ENCODE results near the gene SMIM29. TPM values are rescaled to one million over a fixed set of nuclear protein-coding genes. Genes with fewer than 3 reads are reported as not detected.

The SMIM29 gene
- total and polyA plus RNA-seq, 10 of the 15 experiments (the other 5 are each of a cell fraction or from before 2014, with no cell fraction given), result 7.1 to 30.0 (median 16.2) TPM

GRCh38 chr6:34246563-34247391, 2.0 kb downstream of the SMIM29 start (continued):
- TF ChIP-seq RELB (IDR thresholded peaks at IDR 0.05; ENCODE audit: low read depth) (no peak), POU2F2 (IDR thresholded peaks at IDR 0.05; ENCODE audit: borderline replicate concordance, low read depth, low read length) (no peak; the same call in 2 of the 3 replicates), IRF3 (IDR thresholded peaks at IDR 0.05) (no peak), SUZ12 (IDR thresholded peaks at IDR 0.05; ENCODE audit: unreplicated experiment) (no peak), SMAD5 (IDR thresholded peaks at IDR 0.05; ENCODE audit: low read depth) (peak; percentile 76; the same call in 1 of the 2 replicates), RAD21 (IDR thresholded peaks at IDR 0.05; ENCODE audit: insufficient read depth, low read depth, low read length) (peak; percentile 56), IRF4 (IDR thresholded peaks at IDR 0.05; ENCODE audit: low read depth, low read length) (peak; percentile 37; the same call in 1 of the 2 replicates), E2F8 (IDR thresholded peaks at IDR 0.05; ENCODE audit: low read depth, partially characterized antibody) (no peak), SIN3A (IDR thresholded peaks at IDR 0.05; ENCODE audit: low read depth, low read length) (no peak)
